GM12801 (cell line): ENCODE measurements around the gene EMC10.

Experiments used
- CTCF ChIP-seq: IDR thresholded peaks from one replicate; pipeline ENCODE4 v1.5.1; 2011; ENCODE audit warnings: control low read depth; ENCODE audit not compliant: insufficient read length; ENCODE audit errors: extremely low read depth

Gene EMC10

GRCh38 chr19:50515168-50515561 lies 38.9 kb downstream of the EMC10 start:
- TF ChIP-seq CTCF: no peak

GRCh38 chr19:50516456-50516855 lies 40.1 kb downstream of the EMC10 start:
- TF ChIP-seq CTCF: no peak

GRCh38 chr19:50516964-50517703 lies 40.8 kb downstream of the EMC10 start:
- TF ChIP-seq CTCF: no peak

GRCh38 chr19:50517704-50518075 lies 41.4 kb downstream of the EMC10 start:
- TF ChIP-seq CTCF: no peak

- no peak for TF ChIP-seq CTCF
Observed at GRCh38 chr19:50518091-50519005, 42.0 kb downstream of the EMC10 start.

- TF ChIP-seq CTCF: no peak
Observed at GRCh38 chr19:50519006-50519575, 42.8 kb downstream of the EMC10 start.

GRCh38 chr19:50520822-50521465 lies 44.6 kb downstream of the EMC10 start:
- TF ChIP-seq CTCF: no peak
